ENCODE results near the gene AOPEP.

GRCh38 chr9:94931740-94932139 is 205.2 kb downstream of the AOPEP start:
- TF ChIP-seq, protein P1, sequence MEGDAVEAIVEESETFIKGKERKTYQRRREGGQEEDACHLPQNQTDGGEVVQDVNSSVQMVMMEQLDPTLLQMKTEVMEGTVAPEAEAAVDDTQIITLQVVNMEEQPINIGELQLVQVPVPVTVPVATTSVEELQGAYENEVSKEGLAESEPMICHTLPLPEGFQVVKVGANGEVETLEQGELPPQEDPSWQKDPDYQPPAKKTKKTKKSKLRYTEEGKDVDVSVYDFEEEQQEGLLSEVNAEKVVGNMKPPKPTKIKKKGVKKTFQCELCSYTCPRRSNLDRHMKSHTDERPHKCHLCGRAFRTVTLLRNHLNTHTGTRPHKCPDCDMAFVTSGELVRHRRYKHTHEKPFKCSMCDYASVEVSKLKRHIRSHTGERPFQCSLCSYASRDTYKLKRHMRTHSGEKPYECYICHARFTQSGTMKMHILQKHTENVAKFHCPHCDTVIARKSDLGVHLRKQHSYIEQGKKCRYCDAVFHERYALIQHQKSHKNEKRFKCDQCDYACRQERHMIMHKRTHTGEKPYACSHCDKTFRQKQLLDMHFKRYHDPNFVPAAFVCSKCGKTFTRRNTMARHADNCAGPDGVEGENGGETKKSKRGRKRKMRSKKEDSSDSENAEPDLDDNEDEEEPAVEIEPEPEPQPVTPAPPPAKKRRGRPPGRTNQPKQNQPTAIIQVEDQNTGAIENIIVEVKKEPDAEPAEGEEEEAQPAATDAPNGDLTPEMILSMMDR (IDR thresholded peaks at IDR 0.05): no peak
- TF ChIP-seq POLR2A (IDR thresholded peaks at IDR 0.05): no peak

All from thyroid gland (tissue), 4 donors.